ENCODE data around the gene ZNF385C.
"Not testable (repeated sequence)": the region's sequence is repeated elsewhere in the genome, so short reads cannot be mapped to it uniquely, and the experiment has no call there.

Gene ZNF385C

GRCh38 chr17:42050393-42051012 is 47.8 kb downstream of the ZNF385C start, which contains the start of gene C17orf113:
Gene C17orf113, minus strand, starts transcription at chr17:42050601. Its CDS starts 7,225 bp downstream, at chr17:42043376.
- no peak for DNase-seq (ENCODE audit: low read depth)

GRCh38 chr17:42049834-42050392 is 48.4 kb downstream of the ZNF385C start:
- no peak for DNase-seq (ENCODE audit: low read depth)

- no peak for DNase-seq (ENCODE audit: low read depth)
These were observed 50.9 kb downstream of the ZNF385C start for GRCh38 chr17:42047343-42047742.

- no peak for DNase-seq (ENCODE audit: low read depth)
These were observed 52.6 kb downstream of the ZNF385C start for GRCh38 chr17:42045719-42046118.

GRCh38 chr17:42042598-42043319 is 55.5 kb downstream of the ZNF385C start:
- DNase-seq (ENCODE audit: low read depth), result no peak

GRCh38 chr17:42041619-42042018 is 56.7 kb downstream of the ZNF385C start:
- DNase-seq (ENCODE audit: low read depth), result no peak

GRCh38 chr17:42040818-42041217 is 57.5 kb downstream of the ZNF385C start:
- DNase-seq (ENCODE audit: low read depth), result no peak

- DNase-seq (ENCODE audit: low read depth), result no peak
These were observed 58.2 kb downstream of the ZNF385C start for GRCh38 chr17:42039794-42040763.

GRCh38 chr17:42038221-42038973 is 59.9 kb downstream of the ZNF385C start:
- no peak for DNase-seq (ENCODE audit: low read depth)

- DNase-seq (ENCODE audit: low read depth), result no peak
These were observed 64.2 kb downstream of the ZNF385C start for GRCh38 chr17:42034059-42034458.

- no peak for DNase-seq (ENCODE audit: low read depth)
These were observed 66.7 kb downstream of the ZNF385C start for GRCh38 chr17:42031584-42031983.

GRCh38 chr17:42028791-42029127 is 69.5 kb downstream of the ZNF385C start:
- DNase-seq (ENCODE audit: low read depth), result no peak

GRCh38 chr17:42027961-42028790 is 70.1 kb downstream of the ZNF385C start:
- DNase-seq (ENCODE audit: low read depth), result no peak

- no peak for DNase-seq (ENCODE audit: low read depth)
These were observed 70.7 kb downstream of the ZNF385C start for GRCh38 chr17:42027590-42027889.

GRCh38 chr17:42026857-42027589 is 71.2 kb downstream of the ZNF385C start:
- DNase-seq (ENCODE audit: low read depth), result no peak

- DNase-seq (ENCODE audit: low read depth), result no peak
These were observed 72.3 kb downstream of the ZNF385C start for GRCh38 chr17:42025936-42026335.

GRCh38 chr17:42025191-42025579 is 73.1 kb downstream of the ZNF385C start:
- no peak for DNase-seq (ENCODE audit: low read depth)

GRCh38 chr17:42023524-42024349 is 74.5 kb downstream of the ZNF385C start:
- DNase-seq (ENCODE audit: low read depth), result no peak

GRCh38 chr17:42020845-42021244 is 77.4 kb downstream of the ZNF385C start:
- not testable (repeated sequence) for DNase-seq (ENCODE audit: low read depth)

Measured in fibroblast of the conjunctiva (primary cell).